ENCODE data around the gene SZRD1. TPM values are rescaled to one million over a fixed set of nuclear protein-coding genes. Genes with fewer than 3 reads are reported as not detected.
A peak's percentile ranks its signal among the peaks of the same experiment; 100 is the strongest.

SZRD1 gene
- total and polyA plus RNA-seq, 2 donors (not counting 1 experiment from before 2014, with no cell fraction given) = 30.1 to 95.1 TPM

- Histone ChIP-seq H2AFZ (ENCODE audit: low read length) (peak overlapping the region; percentile 96), H3K9ac (ENCODE audit: insufficient read depth, low read length) (no peak overlapping the region), H3K36me3 (ENCODE audit: control insufficient read depth, insufficient read depth, low read length) (peaks cover 3% of the 10 kb centered on the region), H3K27me3 (ENCODE audit: control insufficient read depth, insufficient read depth, low read length) (no peaks in the 10 kb centered on the region), H4K20me1 (ENCODE audit: control insufficient read depth, extremely low read depth, insufficient read depth, low read length) (no peaks in the 10 kb centered on the region), H3K4me2 (ENCODE audit: extremely low read depth, insufficient read depth, low read length) (peak overlapping the region; percentile 58), H3K9me3 (ENCODE audit: control insufficient read depth, insufficient read depth, low read depth, low read length) (no peaks in the 10 kb centered on the region), H3K79me2 (ENCODE audit: control insufficient read depth, insufficient read depth, low read length) (peaks cover 36% of the 10 kb centered on the region), H3K4me3 (replicated peaks in 1 of 4; ENCODE audit: control extremely low read depth in 1 of 4, insufficient read depth in 1 of 4, low read depth in 3 of 4, low read length in 4 of 4) (peak overlapping the region in 2 of 4 experiments; percentile 37 to 85), H3K27ac (ENCODE audit: insufficient read depth, low read length) (peak overlapping the region; percentile 26), H3K4me1 (ENCODE audit: control insufficient read depth, extremely low read depth, insufficient read depth, low read length) (peaks cover 8% of the 10 kb centered on the region)
- TF ChIP-seq EZH2 (IDR thresholded peaks at IDR 0.05; ENCODE audit: low read length, missing control alignments) (no peak), CTCF (conservative IDR thresholded peaks at IDR 0.05 in 1 of 2, IDR thresholded peaks at IDR 0.05 in 1 of 2; ENCODE audit: low read depth in 1 of 2, low read length in 2 of 2) (no peak)
- DNase-seq (ENCODE audit: low read depth in 2 of 2) = peak in 1 of 2 donors; percentile 3
These were observed 73.1 kb downstream of the SZRD1 start for GRCh38 chr1:16440131-16440469.

GRCh38 chr1:16440470-16441281 is 73.6 kb downstream of the SZRD1 start, which contains the start of gene NECAP2:
TSS of gene NECAP2 (plus strand) at chr1:16440724. CDS start at chr1:16440762, 38 bp downstream.
- peak; percentile 89 to 92 for DNase-seq (ENCODE audit: low read depth in 2 of 2)
- H3K79me2 ChIP-seq (ENCODE audit: control insufficient read depth, insufficient read depth, low read length) = peaks cover 36% of the 10 kb centered on the region
- peak within 1 kb of the TSS; percentile 80 to 95 (median 88) for H3K4me3 ChIP-seq (replicated peaks in 1 of 4; ENCODE audit: control extremely low read depth in 1 of 4, insufficient read depth in 1 of 4, low read depth in 3 of 4, low read length in 4 of 4)
- peaks cover 8% of the 10 kb centered on the region for H3K4me1 ChIP-seq (ENCODE audit: control insufficient read depth, extremely low read depth, insufficient read depth, low read length)
- no peaks in the 10 kb centered on the region for H4K20me1 ChIP-seq (ENCODE audit: control insufficient read depth, extremely low read depth, insufficient read depth, low read length)
- peak within 1 kb of the TSS; percentile 81 for H3K27ac ChIP-seq (ENCODE audit: insufficient read depth, low read length)
- peaks cover 5% of the 10 kb centered on the region for H3K36me3 ChIP-seq (ENCODE audit: control insufficient read depth, insufficient read depth, low read length)
- no peak for TF ChIP-seq EZH2 (IDR thresholded peaks at IDR 0.05; ENCODE audit: low read length, missing control alignments)
- peak; percentile 17 to 83 for TF ChIP-seq CTCF (conservative IDR thresholded peaks at IDR 0.05 in 1 of 2, IDR thresholded peaks at IDR 0.05 in 1 of 2; ENCODE audit: low read depth in 1 of 2, low read length in 2 of 2)
- peak within 1 kb of the TSS; percentile 85 for H3K9ac ChIP-seq (ENCODE audit: insufficient read depth, low read length)
- H2AFZ ChIP-seq (ENCODE audit: low read length) = peak within 1 kb of the TSS; percentile 96
- no peaks in the 10 kb centered on the region for H3K9me3 ChIP-seq (ENCODE audit: control insufficient read depth, insufficient read depth, low read depth, low read length)
- H3K27me3 ChIP-seq (ENCODE audit: control insufficient read depth, insufficient read depth, low read length) = no peaks in the 10 kb centered on the region
- peak within 1 kb of the TSS; percentile 99 for H3K4me2 ChIP-seq (ENCODE audit: extremely low read depth, insufficient read depth, low read length)

- no peak overlapping the region for H2AFZ ChIP-seq (ENCODE audit: low read length)
- peak overlapping the region; percentile 85 for H3K9ac ChIP-seq (ENCODE audit: insufficient read depth, low read length)
- peak overlapping the region; percentile 81 for H3K27ac ChIP-seq (ENCODE audit: insufficient read depth, low read length)
- peaks cover 8% of the 10 kb centered on the region for H3K4me1 ChIP-seq (ENCODE audit: control insufficient read depth, extremely low read depth, insufficient read depth, low read length)
- no peaks in the 10 kb centered on the region for H3K9me3 ChIP-seq (ENCODE audit: control insufficient read depth, insufficient read depth, low read depth, low read length)
- TF ChIP-seq CTCF (conservative IDR thresholded peaks at IDR 0.05 in 1 of 2, IDR thresholded peaks at IDR 0.05 in 1 of 2; ENCODE audit: low read depth in 1 of 2, low read length in 2 of 2) (no peak), EZH2 (IDR thresholded peaks at IDR 0.05; ENCODE audit: low read length, missing control alignments) (no peak)
- H3K27me3 ChIP-seq (ENCODE audit: control insufficient read depth, insufficient read depth, low read length) = no peaks in the 10 kb centered on the region
- no peaks in the 10 kb centered on the region for H4K20me1 ChIP-seq (ENCODE audit: control insufficient read depth, extremely low read depth, insufficient read depth, low read length)
- DNase-seq (ENCODE audit: low read depth in 2 of 2) = peak in 1 of 2 donors; percentile 15
- peak overlapping the region; percentile 99 for H3K4me2 ChIP-seq (ENCODE audit: extremely low read depth, insufficient read depth, low read length)
- peaks cover 36% of the 10 kb centered on the region for H3K79me2 ChIP-seq (ENCODE audit: control insufficient read depth, insufficient read depth, low read length)
- peaks cover 8% of the 10 kb centered on the region for H3K36me3 ChIP-seq (ENCODE audit: control insufficient read depth, insufficient read depth, low read length)
- peak overlapping the region; percentile 80 to 95 (median 88) for H3K4me3 ChIP-seq (replicated peaks in 1 of 4; ENCODE audit: control extremely low read depth in 1 of 4, insufficient read depth in 1 of 4, low read depth in 3 of 4, low read length in 4 of 4)
These were observed 74.2 kb downstream of the SZRD1 start for GRCh38 chr1:16441282-16441665.

All from fibroblast of lung (primary cell).